K562 (cell line): ENCODE measurements around the gene RHAG. TPM values are rescaled to one million over a fixed set of nuclear protein-coding genes. Genes with fewer than 3 reads are reported as not detected.

ENCODE experiments used
- CTBP1 ChIP-seq: fragments of 450-650 bp; IDR thresholded peaks from 2 replicates; pipeline ENCODE4 v1.6.1; 2016; ENCODE audit warnings: borderline replicate concordance
- RCOR1 ChIP-seq, 2 experiments: IDR thresholded peaks; 2 replicates each; pipeline ENCODE4 v1.6.1; 2012; ENCODE audit warnings: low read depth in 2 of 2, low read length in 2 of 2, borderline replicate concordance in 1 of 2, improper control_type of control experiment in 1 of 2
- TEAD1 ChIP-seq, 2 experiments: fragments of 450-650 bp in 1 of 2; sonication (generic) in 1 of 2; formaldehyde crosslinking; IDR thresholded peaks; 2 replicates each; pipeline versions ENCODE4 v1.4.0 to v1.8.0; 2020 to 2022; ENCODE audit warnings: mild to moderate bottlenecking in 2 of 2, missing genetic modification reagents in 1 of 2
- polyA plus RNA-seq, 8 experiments: library from polyadenylated mRNA; depleted of rRNA in 4 of 8; stranded (reverse) in 5 of 8; unstranded in 3 of 8; fragments of >200 nt; fragmentation: Nextera tagmentation in 2 of 8; fragmentation: Illumina TruSeq in 1 of 8; extraction: Ambion mirVana in 2 of 8; extraction: Trizol in 1 of 8; gene quantifications; 2 replicates each; pipeline versions ENCODE4 v1.2.1 to v1.2.3, GENCODE V29; 2011 to 2014; ENCODE audit warnings: inconsistent platforms in 1 of 8, missing spikeins in 1 of 8
- total RNA-seq, 7 experiments: library from RNA; depleted of rRNA in 6 of 7; stranded (reverse); fragments of >200 nt in 6 of 7; fragmentation: Illumina TruSeq in 2 of 7; extraction: Trizol in 2 of 7; gene quantifications; 2 replicates each; pipeline versions ENCODE4 v1.2.1 to v1.2.3, GENCODE V29; 2011 to 2021; ENCODE audit warnings: low replicate concordance in 1 of 7
- TF ChIP-seq, protein P1 (sequence below), 2 experiments: IDR thresholded peaks in 1 of 2; conservative IDR thresholded peaks in 1 of 2; 2 replicates each; pipeline ENCODE4 v1.6.1; 2016; ENCODE audit warnings: low read depth in 2 of 2, mild to moderate bottlenecking in 1 of 2, missing compliant biosample characterization in 1 of 2, missing genetic modification characterization in 1 of 2, moderate library complexity in 1 of 2
- TF ChIP-seq, protein P2 (sequence below): fragments of 250-450 bp; sonication (Bioruptor Pico); IDR thresholded peaks from 2 replicates; pipeline ENCODE4 v1.4.0; 2020; ENCODE audit warnings: mild to moderate bottlenecking, moderate library complexity, borderline replicate concordance

Gene RHAG
- total and polyA plus RNA-seq, 9 of the 15 experiments (the other 6 are each of a cell fraction or from before 2014, with no cell fraction given), result 290 to 1,202 (median 505) TPM

DNA sequence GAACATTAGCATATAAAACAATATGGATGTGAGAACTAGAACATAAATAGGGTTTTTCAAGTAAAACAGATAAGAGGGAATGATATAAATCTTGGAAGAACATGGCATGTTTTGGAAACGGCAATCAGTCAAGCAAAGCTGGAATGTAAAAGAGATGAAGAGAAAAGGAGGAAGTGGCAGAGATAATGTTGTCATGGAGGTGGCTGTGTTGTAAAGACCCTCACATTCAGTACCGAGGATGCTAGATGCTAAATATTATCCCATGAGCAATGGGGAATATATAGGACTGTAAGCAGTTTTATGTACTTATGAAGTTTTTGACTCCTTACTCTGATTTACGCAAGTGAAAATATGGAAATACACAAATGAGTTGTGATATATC lies 702 bp upstream of the RHAG start (continued):
- peak; percentile 70 for TF ChIP-seq CTBP1
- TF ChIP-seq, protein P1, sequence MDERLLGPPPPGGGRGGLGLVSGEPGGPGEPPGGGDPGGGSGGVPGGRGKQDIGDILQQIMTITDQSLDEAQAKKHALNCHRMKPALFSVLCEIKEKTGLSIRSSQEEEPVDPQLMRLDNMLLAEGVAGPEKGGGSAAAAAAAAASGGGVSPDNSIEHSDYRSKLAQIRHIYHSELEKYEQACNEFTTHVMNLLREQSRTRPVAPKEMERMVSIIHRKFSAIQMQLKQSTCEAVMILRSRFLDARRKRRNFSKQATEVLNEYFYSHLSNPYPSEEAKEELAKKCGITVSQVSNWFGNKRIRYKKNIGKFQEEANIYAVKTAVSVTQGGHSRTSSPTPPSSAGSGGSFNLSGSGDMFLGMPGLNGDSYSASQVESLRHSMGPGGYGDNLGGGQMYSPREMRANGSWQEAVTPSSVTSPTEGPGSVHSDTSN (CRISPR knock-in tag; IDR thresholded peaks at IDR 0.05; ENCODE audit: low read depth), result no peak
- TF ChIP-seq, protein P1 (tag; conservative IDR thresholded peaks at IDR 0.05; ENCODE audit: low read depth), result peak; percentile 74
- TF ChIP-seq RCOR1 (IDR thresholded peaks at IDR 0.05; ENCODE audit: borderline replicate concordance in 1 of 2, low read depth in 2 of 2, low read length in 2 of 2), result 0 out of 4 replicates have a peak, but pooled peaks have one; percentile 9 to 65
- TF ChIP-seq, protein P2, sequence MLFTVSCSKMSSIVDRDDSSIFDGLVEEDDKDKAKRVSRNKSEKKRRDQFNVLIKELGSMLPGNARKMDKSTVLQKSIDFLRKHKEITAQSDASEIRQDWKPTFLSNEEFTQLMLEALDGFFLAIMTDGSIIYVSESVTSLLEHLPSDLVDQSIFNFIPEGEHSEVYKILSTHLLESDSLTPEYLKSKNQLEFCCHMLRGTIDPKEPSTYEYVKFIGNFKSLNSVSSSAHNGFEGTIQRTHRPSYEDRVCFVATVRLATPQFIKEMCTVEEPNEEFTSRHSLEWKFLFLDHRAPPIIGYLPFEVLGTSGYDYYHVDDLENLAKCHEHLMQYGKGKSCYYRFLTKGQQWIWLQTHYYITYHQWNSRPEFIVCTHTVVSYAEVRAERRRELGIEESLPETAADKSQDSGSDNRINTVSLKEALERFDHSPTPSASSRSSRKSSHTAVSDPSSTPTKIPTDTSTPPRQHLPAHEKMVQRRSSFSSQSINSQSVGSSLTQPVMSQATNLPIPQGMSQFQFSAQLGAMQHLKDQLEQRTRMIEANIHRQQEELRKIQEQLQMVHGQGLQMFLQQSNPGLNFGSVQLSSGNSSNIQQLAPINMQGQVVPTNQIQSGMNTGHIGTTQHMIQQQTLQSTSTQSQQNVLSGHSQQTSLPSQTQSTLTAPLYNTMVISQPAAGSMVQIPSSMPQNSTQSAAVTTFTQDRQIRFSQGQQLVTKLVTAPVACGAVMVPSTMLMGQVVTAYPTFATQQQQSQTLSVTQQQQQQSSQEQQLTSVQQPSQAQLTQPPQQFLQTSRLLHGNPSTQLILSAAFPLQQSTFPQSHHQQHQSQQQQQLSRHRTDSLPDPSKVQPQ, result no peak
- 0 out of 4 replicates have a peak, but pooled peaks of 1 of the 2 experiments have one; percentile 53 for TF ChIP-seq TEAD1 (CRISPR knock-in tag; IDR thresholded peaks at IDR 0.05)
